Thymus (tissue), 11 donors: Measurements from ENCODE around the gene DOCK3. TPM values are rescaled to one million over a fixed set of nuclear protein-coding genes. Genes with fewer than 3 reads are reported as not detected.
"Not testable (repeated sequence)": the region's sequence is repeated elsewhere in the genome, so short reads cannot be mapped to it uniquely, and the experiment has no call there.

Experiments used
- DNase-seq, 9 donors: peaks; one replicate each; pipeline ENCODE4 v3.0.0-alpha.2; 2013; ENCODE audit warnings: low spot score in 9 of 9, low read depth in 6 of 9, missing footprints in 1 of 9
- H3K27ac ChIP-seq, 2 donors: one replicate each; pipeline ENCODE4 v1.5.1; 2013; ENCODE audit warnings: control low read depth in 1 of 2, low read depth in 1 of 2, low read length in 1 of 2, mild to moderate bottlenecking in 1 of 2, moderate library complexity in 1 of 2
- H3K27me3 ChIP-seq, 2 donors: one replicate each; pipeline ENCODE4 v1.5.1; 2013; ENCODE audit warnings: low read length in 1 of 2; ENCODE audit not compliant: control insufficient read depth in 2 of 2, insufficient read depth in 1 of 2
- H3K36me3 ChIP-seq, 2 donors: one replicate each; pipeline ENCODE4 v1.5.1; 2013; ENCODE audit warnings: low read length in 1 of 2, mild to moderate bottlenecking in 1 of 2, moderate library complexity in 1 of 2; ENCODE audit not compliant: control insufficient read depth in 2 of 2, insufficient read depth in 2 of 2
- H3K4me1 ChIP-seq, 2 donors: one replicate each; pipeline ENCODE4 v1.5.1; 2013; ENCODE audit warnings: low read length in 2 of 2; ENCODE audit not compliant: control insufficient read depth in 2 of 2, insufficient read depth in 2 of 2
- H3K4me3 ChIP-seq, 2 donors: one replicate each; pipeline ENCODE4 v1.5.1; 2013; ENCODE audit warnings: low read length in 2 of 2, control low read depth in 1 of 2, mild to moderate bottlenecking in 1 of 2
- H3K9me3 ChIP-seq, 2 donors: one replicate each; pipeline ENCODE4 v1.5.1; 2013; ENCODE audit warnings: low read length in 1 of 2, mild to moderate bottlenecking in 1 of 2; ENCODE audit not compliant: control insufficient read depth in 2 of 2, insufficient read depth in 1 of 2
- WGBS: extraction: QIAGEN DNeasy Blood & Tissue Kit; methylation state at CpG from one replicate; pipeline ENCODE4 v1.1.7; 2013; 5-methylcytosine and 5-hydroxymethylcytosine counted together
- polyA plus RNA-seq: library from polyadenylated mRNA; stranded (reverse); fragments of 200-250 nt; gene quantifications from one replicate; pipeline ENCODE4 v1.2.3, GENCODE V29; 2013
- total RNA-seq: library from RNA; stranded (reverse); fragments of 120-200 nt; gene quantifications from one replicate; pipeline ENCODE4 v1.2.4, GENCODE V29; 2013
- donor health status: healthy.

DOCK3 gene
- total and polyA plus RNA-seq, 2 donors = 0.05 to 0.21 TPM

DNA sequence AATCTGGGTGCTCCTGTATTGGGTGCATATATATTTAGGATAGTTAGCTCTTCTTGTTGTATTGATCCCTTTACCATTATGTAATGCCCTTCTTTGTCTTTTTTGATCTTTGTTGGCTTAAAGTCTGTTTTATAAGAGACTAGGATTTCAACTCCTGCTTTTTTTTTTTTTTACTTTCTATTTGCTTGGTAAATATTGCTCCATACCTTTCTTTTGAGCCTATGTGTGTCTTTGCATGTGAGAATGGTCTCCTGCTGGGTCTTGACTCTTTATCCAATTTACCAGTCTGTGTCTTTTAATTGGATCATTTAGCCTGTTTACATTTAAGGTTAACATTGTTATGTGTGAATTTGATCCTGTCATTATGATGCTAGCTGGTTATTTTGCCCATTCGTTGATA is 420.1 kb downstream of the DOCK3 start:
- not testable (repeated sequence) for H3K27me3 ChIP-seq, H3K27ac ChIP-seq, DNase-seq, H3K36me3 ChIP-seq, H3K9me3 ChIP-seq, H3K4me3 ChIP-seq, H3K4me1 ChIP-seq
- 62% methylated on average over 1 of the region's 1 CpG for WGBS

- Histone ChIP-seq H3K4me1 (no peaks in the 10 kb centered on the region), H3K27me3 (no peaks in the 10 kb centered on the region), H3K27ac (no peak overlapping the region), H3K4me3 (no peak overlapping the region), H3K36me3 (no peaks in the 10 kb centered on the region), H3K9me3 (no peaks in the 10 kb centered on the region)
- 91% methylated on average over 3 of the region's 3 CpGs for whole genome bisulfite sequencing
- DNase-seq = peak in 7 of 9 donors; percentile 3 to 40 (median 7)
Observed at GRCh38 chr3:51099794-51100535, 425.2 kb downstream of the DOCK3 start.

- no peak for DNase-seq
- Histone ChIP-seq H3K4me3 (no peak overlapping the region), H3K9me3 (no peaks in the 10 kb centered on the region), H3K4me1 (no peaks in the 10 kb centered on the region), H3K36me3 (no peaks in the 10 kb centered on the region), H3K27me3 (no peaks in the 10 kb centered on the region), H3K27ac (no peak overlapping the region)
- 96% methylated on average over 1 of the region's 1 CpG for WGBS
Observed at GRCh38 chr3:51100536-51100851, 425.8 kb downstream of the DOCK3 start.

GRCh38 chr3:51102396-51102795 is 427.7 kb downstream of the DOCK3 start:
- Histone ChIP-seq H3K27ac (no peak overlapping the region), H3K27me3 (no peaks in the 10 kb centered on the region), H3K9me3 (no peaks in the 10 kb centered on the region), H3K4me3 (no peak overlapping the region), H3K4me1 (no peaks in the 10 kb centered on the region), H3K36me3 (no peaks in the 10 kb centered on the region)
- WGBS = 94% methylated on average over 1 of the region's 1 CpG
- DNase-seq = no peak

DNA sequence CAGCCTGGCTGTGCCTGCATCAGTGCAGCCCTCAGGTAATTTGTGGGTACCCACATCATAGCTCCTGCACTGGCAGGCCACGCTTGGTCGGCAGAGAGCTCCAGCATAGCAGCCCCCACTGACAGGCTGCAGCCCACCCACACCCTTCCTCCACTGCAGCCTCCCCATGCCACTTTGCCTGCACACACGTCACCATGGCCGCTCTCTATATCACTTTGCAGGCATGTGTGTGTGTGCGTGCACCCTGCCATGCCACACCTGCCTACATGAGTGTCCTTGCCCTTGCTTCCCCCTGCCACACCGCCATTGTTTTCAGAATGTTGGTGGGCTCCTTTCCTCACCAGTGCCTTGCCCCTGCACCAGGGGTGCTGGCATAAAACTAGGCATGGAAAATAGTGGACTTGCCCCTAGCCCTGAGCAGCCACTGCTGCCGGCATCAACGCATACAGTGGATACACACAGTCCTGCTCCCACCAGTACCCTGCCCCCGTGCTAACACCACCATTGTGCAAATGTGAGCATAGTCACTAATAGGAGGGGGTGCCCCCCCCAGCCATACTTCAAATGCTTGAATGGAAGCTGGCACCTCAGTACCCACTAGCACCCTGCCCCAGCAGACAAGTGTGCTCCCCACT is 431.6 kb downstream of the DOCK3 start:
- WGBS = 98% methylated on average over 9 of the region's 9 CpGs
- H3K27me3 ChIP-seq = no peaks in the 10 kb centered on the region
- H3K4me1 ChIP-seq = no peaks in the 10 kb centered on the region
- H3K27ac ChIP-seq = no peak overlapping the region
- no peak overlapping the region for H3K4me3 ChIP-seq
- no peaks in the 10 kb centered on the region for H3K36me3 ChIP-seq
- no peak for DNase-seq
- H3K9me3 ChIP-seq = no peaks in the 10 kb centered on the region

DNA sequence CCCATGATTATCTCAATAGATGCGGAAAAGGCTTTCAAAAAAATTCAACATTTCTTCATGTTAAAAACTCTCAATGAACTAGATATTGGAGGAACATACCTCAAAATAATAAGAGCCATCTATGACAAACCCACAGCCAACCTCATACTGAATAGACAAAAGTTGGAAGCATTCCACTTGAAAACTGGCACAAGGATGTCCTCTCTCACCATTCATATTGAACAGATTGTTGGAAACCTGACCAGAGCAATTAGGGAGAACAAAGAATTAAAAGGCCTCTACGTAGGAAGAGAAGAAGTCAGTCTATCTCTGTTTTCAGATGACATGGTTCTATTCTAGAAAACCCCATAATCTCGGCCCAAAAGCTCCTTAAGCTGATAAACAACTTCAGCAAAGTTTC is 435.9 kb downstream of the DOCK3 start:
- Histone ChIP-seq H3K4me1 (no peaks in the 10 kb centered on the region), H3K27ac (no peak overlapping the region), H3K9me3 (no peaks in the 10 kb centered on the region), H3K27me3 (no peaks in the 10 kb centered on the region), H3K36me3 (no peaks in the 10 kb centered on the region), H3K4me3 (no peak overlapping the region)
- DNase-seq = no peak
- 90% methylated on average over 3 of the region's 3 CpGs for WGBS

GRCh38 chr3:51122944-51123343 is 448.2 kb downstream of the DOCK3 start:
- Histone ChIP-seq H3K4me1 (no peaks in the 10 kb centered on the region), H3K36me3 (no peaks in the 10 kb centered on the region), H3K9me3 (no peaks in the 10 kb centered on the region), H3K27me3 (no peaks in the 10 kb centered on the region), H3K4me3 (no peak overlapping the region), H3K27ac (no peak overlapping the region)
- WGBS = 94% methylated on average over 2 of the region's 2 CpGs
- DNase-seq = no peak

DNA sequence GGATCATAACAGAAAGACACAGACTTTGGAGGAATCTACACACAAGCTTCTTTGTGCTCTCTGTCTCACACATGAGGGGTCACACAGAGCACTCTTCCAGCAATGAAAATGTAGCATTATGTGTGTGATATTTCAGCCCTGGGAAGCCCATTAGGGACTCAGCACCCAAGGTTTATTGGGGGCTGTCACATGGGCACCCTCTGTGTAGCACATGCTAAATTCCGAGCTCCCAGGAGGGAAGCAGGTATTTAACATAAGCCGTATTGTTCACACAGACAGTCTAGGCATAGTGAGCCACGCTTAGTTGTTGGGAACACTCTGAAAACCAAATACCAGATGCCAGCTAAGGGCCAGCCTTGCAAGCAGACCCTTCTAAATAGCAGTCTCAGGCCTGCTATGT is 448.8 kb downstream of the DOCK3 start:
- WGBS = 96% methylated on average over 3 of the region's 3 CpGs
- Histone ChIP-seq H3K27ac (no peak overlapping the region), H3K4me1 (no peaks in the 10 kb centered on the region), H3K27me3 (no peaks in the 10 kb centered on the region), H3K36me3 (no peaks in the 10 kb centered on the region), H3K9me3 (no peaks in the 10 kb centered on the region), H3K4me3 (no peak overlapping the region)
- no peak for DNase-seq

DNA sequence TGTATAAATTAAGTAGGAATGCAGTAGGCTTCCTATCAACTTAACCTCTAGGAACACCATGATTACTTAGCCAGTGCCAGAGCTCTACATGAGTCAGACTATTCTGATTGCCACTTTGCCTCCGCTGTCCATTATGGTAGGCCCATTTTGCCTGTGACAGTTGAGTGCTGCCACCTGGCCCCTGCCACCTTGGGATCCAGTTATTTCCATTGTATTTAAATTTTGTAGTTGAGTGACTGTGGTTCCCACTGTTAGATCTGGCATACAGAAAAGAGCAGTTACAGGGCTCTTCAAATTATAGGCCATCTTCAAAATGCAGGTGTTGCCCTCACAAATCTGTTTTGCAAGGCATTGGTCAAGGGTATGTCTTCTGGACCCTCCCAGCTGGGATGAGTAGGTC is 456.9 kb downstream of the DOCK3 start:
- H3K4me1 ChIP-seq, H3K27ac ChIP-seq, H3K9me3 ChIP-seq, H3K4me3 ChIP-seq, DNase-seq, H3K36me3 ChIP-seq, H3K27me3 ChIP-seq: not testable (repeated sequence)
- 97% methylated on average over 1 of the region's 1 CpG for WGBS
